ENCODE data around the gene ARHGDIA.
A peak's percentile ranks its signal among the peaks of the same experiment; 100 is the strongest.

The ARHGDIA gene

GRCh38 chr17:81869221-81870130, 1.7 kb downstream of the ARHGDIA start:
- Histone ChIP-seq H3K4me1 (ENCODE audit: insufficient read depth, low read length) (peaks cover 36% of the 10 kb centered on the region), H3K4me3 (ENCODE audit: low read length) (peak overlapping the region; percentile 79), H3K9me3 (ENCODE audit: low read length) (no peaks in the 10 kb centered on the region), H3K36me3 (ENCODE audit: insufficient read depth, low read length) (peaks cover 26% of the 10 kb centered on the region), H2AFZ (ENCODE audit: low read depth, low read length) (no peak overlapping the region), H3K27me3 (ENCODE audit: insufficient read depth, low read length) (no peaks in the 10 kb centered on the region)

- H2AFZ ChIP-seq (ENCODE audit: low read depth, low read length), result no peak overlapping the region
- H3K36me3 ChIP-seq (ENCODE audit: insufficient read depth, low read length), result peaks cover 28% of the 10 kb centered on the region
- H3K4me1 ChIP-seq (ENCODE audit: insufficient read depth, low read length), result peaks cover 36% of the 10 kb centered on the region
- no peaks in the 10 kb centered on the region for H3K27me3 ChIP-seq (ENCODE audit: insufficient read depth, low read length)
- H3K9me3 ChIP-seq (ENCODE audit: low read length), result no peaks in the 10 kb centered on the region
- no peak overlapping the region for H3K4me3 ChIP-seq (ENCODE audit: low read length)
Measured at GRCh38 chr17:81868674-81869220, 2.4 kb downstream of the ARHGDIA start.

- Histone ChIP-seq H3K4me3 (ENCODE audit: low read length) (no peak overlapping the region), H3K27me3 (ENCODE audit: insufficient read depth, low read length) (no peaks in the 10 kb centered on the region), H3K36me3 (ENCODE audit: insufficient read depth, low read length) (peaks cover 33% of the 10 kb centered on the region), H3K4me1 (ENCODE audit: insufficient read depth, low read length) (peaks cover 36% of the 10 kb centered on the region), H2AFZ (ENCODE audit: low read depth, low read length) (no peak overlapping the region), H3K9me3 (ENCODE audit: low read length) (no peaks in the 10 kb centered on the region)
Measured at GRCh38 chr17:81867991-81868673, 3.0 kb downstream of the ARHGDIA start.

GRCh38 chr17:81867170-81867990, 3.8 kb downstream of the ARHGDIA start:
- Histone ChIP-seq H3K4me1 (ENCODE audit: insufficient read depth, low read length) (peaks cover 36% of the 10 kb centered on the region), H3K27me3 (ENCODE audit: insufficient read depth, low read length) (no peaks in the 10 kb centered on the region), H3K9me3 (ENCODE audit: low read length) (no peaks in the 10 kb centered on the region), H3K36me3 (ENCODE audit: insufficient read depth, low read length) (peaks cover 38% of the 10 kb centered on the region), H3K4me3 (ENCODE audit: low read length) (no peak overlapping the region), H2AFZ (ENCODE audit: low read depth, low read length) (no peak overlapping the region)

GRCh38 chr17:81866440-81867169, 4.5 kb downstream of the ARHGDIA start:
- peaks cover 34% of the 10 kb centered on the region for H3K4me1 ChIP-seq (ENCODE audit: insufficient read depth, low read length)
- H3K9me3 ChIP-seq (ENCODE audit: low read length), result no peaks in the 10 kb centered on the region
- H3K27me3 ChIP-seq (ENCODE audit: insufficient read depth, low read length), result no peaks in the 10 kb centered on the region
- peaks cover 38% of the 10 kb centered on the region for H3K36me3 ChIP-seq (ENCODE audit: insufficient read depth, low read length)
- H2AFZ ChIP-seq (ENCODE audit: low read depth, low read length), result no peak overlapping the region
- H3K4me3 ChIP-seq (ENCODE audit: low read length), result no peak overlapping the region

- Histone ChIP-seq H3K4me3 (ENCODE audit: low read length) (no peak overlapping the region), H3K27me3 (ENCODE audit: insufficient read depth, low read length) (no peaks in the 10 kb centered on the region), H2AFZ (ENCODE audit: low read depth, low read length) (no peak overlapping the region), H3K4me1 (ENCODE audit: insufficient read depth, low read length) (peaks cover 34% of the 10 kb centered on the region), H3K36me3 (ENCODE audit: insufficient read depth, low read length) (peaks cover 38% of the 10 kb centered on the region), H3K9me3 (ENCODE audit: low read length) (no peaks in the 10 kb centered on the region)
Measured at GRCh38 chr17:81865733-81866439, 5.3 kb downstream of the ARHGDIA start.

- Histone ChIP-seq H3K4me3 (ENCODE audit: low read length) (no peak overlapping the region), H3K27me3 (ENCODE audit: insufficient read depth, low read length) (no peaks in the 10 kb centered on the region), H2AFZ (ENCODE audit: low read depth, low read length) (no peak overlapping the region), H3K36me3 (ENCODE audit: insufficient read depth, low read length) (peaks cover 38% of the 10 kb centered on the region), H3K4me1 (ENCODE audit: insufficient read depth, low read length) (peaks cover 32% of the 10 kb centered on the region), H3K9me3 (ENCODE audit: low read length) (no peaks in the 10 kb centered on the region)
Measured at GRCh38 chr17:81865358-81865732, 5.8 kb downstream of the ARHGDIA start.

- Histone ChIP-seq H2AFZ (ENCODE audit: low read depth, low read length) (no peak overlapping the region), H3K27me3 (ENCODE audit: insufficient read depth, low read length) (no peaks in the 10 kb centered on the region), H3K36me3 (ENCODE audit: insufficient read depth, low read length) (peaks cover 32% of the 10 kb centered on the region), H3K9me3 (ENCODE audit: low read length) (no peaks in the 10 kb centered on the region), H3K4me3 (ENCODE audit: low read length) (no peak overlapping the region), H3K4me1 (ENCODE audit: insufficient read depth, low read length) (peaks cover 27% of the 10 kb centered on the region)
Measured at GRCh38 chr17:81863833-81864768, 7.0 kb downstream of the ARHGDIA start.

- no peak overlapping the region for H3K4me3 ChIP-seq (ENCODE audit: low read length)
- H2AFZ ChIP-seq (ENCODE audit: low read depth, low read length), result no peak overlapping the region
- no peaks in the 10 kb centered on the region for H3K9me3 ChIP-seq (ENCODE audit: low read length)
- peaks cover 35% of the 10 kb centered on the region for H3K36me3 ChIP-seq (ENCODE audit: insufficient read depth, low read length)
- no peaks in the 10 kb centered on the region for H3K27me3 ChIP-seq (ENCODE audit: insufficient read depth, low read length)
- peaks cover 26% of the 10 kb centered on the region for H3K4me1 ChIP-seq (ENCODE audit: insufficient read depth, low read length)
Measured at GRCh38 chr17:81863123-81863675, 7.9 kb downstream of the ARHGDIA start.

GRCh38 chr17:81860756-81861568, 10.2 kb downstream of the ARHGDIA start:
- H3K4me1 ChIP-seq (ENCODE audit: insufficient read depth, low read length), result peaks cover 15% of the 10 kb centered on the region
- no peak overlapping the region for H2AFZ ChIP-seq (ENCODE audit: low read depth, low read length)
- no peaks in the 10 kb centered on the region for H3K9me3 ChIP-seq (ENCODE audit: low read length)
- H3K4me3 ChIP-seq (ENCODE audit: low read length), result peak overlapping the region; percentile 79
- no peaks in the 10 kb centered on the region for H3K27me3 ChIP-seq (ENCODE audit: insufficient read depth, low read length)
- peaks cover 35% of the 10 kb centered on the region for H3K36me3 ChIP-seq (ENCODE audit: insufficient read depth, low read length)
